Hepatocyte (in vitro differentiated cells): ENCODE measurements around the gene TMEM116. TPM values are rescaled to one million over a fixed set of nuclear protein-coding genes. Genes with fewer than 3 reads are reported as not detected.

Experiments used
- DNase-seq: peaks from one replicate; pipeline ENCODE4 v3.0.0-alpha.2; 2016; ENCODE audit warnings: low spot score
- H2AFZ ChIP-seq: fragments of 200-600 bp; sonication (generic); 2 replicates; pipeline ENCODE4 v1.6.0; 2016; ENCODE audit warnings: antibody characterized with exemption, mild to moderate bottlenecking
- H3K27ac ChIP-seq: fragments of 200-600 bp; sonication (generic); 2 replicates; pipeline ENCODE4 v1.5.1; 2016; ENCODE audit warnings: mild to moderate bottlenecking
- H3K27me3 ChIP-seq: fragments of 200-600 bp; sonication (generic); 2 replicates; pipeline ENCODE4 v1.6.1; 2016
- H3K36me3 ChIP-seq: fragments of 200-600 bp; sonication (generic); replicated peaks from 2 replicates; pipeline ENCODE4 v1.5.1; 2016; ENCODE audit warnings: low read depth; ENCODE audit not compliant: insufficient read depth
- H3K4me1 ChIP-seq: fragments of 200-600 bp; sonication (generic); 2 replicates; pipeline ENCODE4 v1.5.1; 2016; ENCODE audit warnings: mild to moderate bottlenecking, moderate library complexity; ENCODE audit not compliant: insufficient read depth
- H3K4me2 ChIP-seq: fragments of 200-600 bp; sonication (generic); 2 replicates; pipeline ENCODE4 v1.6.0; 2016
- H3K4me3 ChIP-seq: fragments of 200-600 bp; sonication (generic); 2 replicates; pipeline ENCODE4 v1.5.1; 2016; ENCODE audit warnings: mild to moderate bottlenecking
- H3K79me2 ChIP-seq: fragments of 200-600 bp; sonication (generic); 2 replicates; pipeline ENCODE4 v1.6.0; 2017; ENCODE audit warnings: mild to moderate bottlenecking
- H3K9me2 ChIP-seq: fragments of 200-600 bp; sonication (generic); replicated peaks from 2 replicates; pipeline ENCODE4 v1.6.0; 2017; ENCODE audit warnings: mild to moderate bottlenecking; ENCODE audit not compliant: insufficient read depth
- H3K9me3 ChIP-seq: fragments of 200-600 bp; sonication (generic); 2 replicates; pipeline ENCODE4 v1.5.1; 2016; ENCODE audit warnings: low read depth, mild to moderate bottlenecking
- H4K20me1 ChIP-seq: fragments of 200-600 bp; sonication (generic); 2 replicates; pipeline ENCODE4 v1.6.0; 2016; ENCODE audit warnings: mild to moderate bottlenecking; ENCODE audit not compliant: insufficient read depth, poor library complexity, severe bottlenecking
- EZH2 ChIP-seq: fragments of 200-600 bp; sonication (generic); IDR thresholded peaks from 2 replicates; pipeline ENCODE4 v1.6.1; 2016; ENCODE audit warnings: antibody characterized with exemption, mild to moderate bottlenecking, borderline replicate concordance
- EZH2phosphoT487 ChIP-seq: fragments of 200-600 bp; sonication (generic); IDR thresholded peaks from one replicate; pipeline ENCODE4 v1.6.1; 2018; ENCODE audit warnings: antibody characterized with exemption, mild to moderate bottlenecking, low read depth, moderate library complexity; ENCODE audit not compliant: unreplicated experiment, severe bottlenecking
- WGBS: methylation state at CpG from one replicate; pipeline ENCODE4 v1.1.6; 2016; ENCODE audit warnings: low lambda C conversion rate; ENCODE audit errors: missing lambda C conversion rate; 5-methylcytosine and 5-hydroxymethylcytosine counted together
- polyA plus RNA-seq: library from polyadenylated mRNA; unstranded; fragments of >200 nt; fragmentation: Nextera tagmentation; extraction: Ambion mirVana; gene quantifications from 2 replicates; pipeline ENCODE4 v1.2.1, GENCODE V29; 2016
- total RNA-seq: library from RNA; depleted of rRNA; stranded (reverse); fragments of >200 nt; gene quantifications from 2 replicates; pipeline ENCODE4 v1.2.3, GENCODE V29; 2014
- TF ChIP-seq, protein P1 (sequence below): fragments of 200-600 bp; sonication (generic); IDR thresholded peaks from 2 replicates; pipeline ENCODE4 v1.5.1; 2016; ENCODE audit warnings: antibody characterized with exemption, mild to moderate bottlenecking; ENCODE audit not compliant: poor library complexity

The TMEM116 gene
- total and polyA plus RNA-seq, 2 experiments from 2014 or later, result 11.2 to 13.1 TPM

DNA sequence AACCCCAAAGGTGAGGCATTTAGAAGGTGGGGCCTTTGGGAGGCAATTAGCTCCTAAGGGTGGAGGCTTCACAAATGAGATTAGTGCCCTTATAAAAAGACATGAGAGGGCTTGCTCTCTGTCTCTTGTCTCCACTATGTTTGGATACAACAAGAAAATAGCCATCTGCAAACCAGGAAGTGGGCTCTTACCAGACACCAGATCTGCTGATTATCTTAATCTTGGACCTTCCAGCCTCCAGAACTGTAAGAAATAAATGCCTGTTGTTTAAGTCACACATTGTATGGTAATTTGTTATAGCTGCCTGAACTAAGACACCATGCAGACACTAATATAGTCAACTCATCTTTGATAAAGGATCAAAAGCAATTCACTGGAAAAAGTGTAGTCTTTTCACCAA lies 34.4 kb downstream of the TMEM116 start:
- H3K27ac ChIP-seq, result no peak overlapping the region
- H3K79me2 ChIP-seq, result no peaks in the 10 kb centered on the region
- no peaks in the 10 kb centered on the region for H3K36me3 ChIP-seq
- no peaks in the 10 kb centered on the region for H3K9me3 ChIP-seq
- H3K4me1 ChIP-seq, result no peaks in the 10 kb centered on the region
- no peaks in the 10 kb centered on the region for H3K9me2 ChIP-seq
- H2AFZ ChIP-seq, result no peak overlapping the region
- H3K4me2 ChIP-seq, result no peak overlapping the region
- H4K20me1 ChIP-seq, result no peaks in the 10 kb centered on the region
- H3K4me3 ChIP-seq, result no peak overlapping the region
- DNase-seq, result no peak
- TF ChIP-seq EZH2 (no peak), EZH2phosphoT487 (no peak)
- TF ChIP-seq, protein P1, sequence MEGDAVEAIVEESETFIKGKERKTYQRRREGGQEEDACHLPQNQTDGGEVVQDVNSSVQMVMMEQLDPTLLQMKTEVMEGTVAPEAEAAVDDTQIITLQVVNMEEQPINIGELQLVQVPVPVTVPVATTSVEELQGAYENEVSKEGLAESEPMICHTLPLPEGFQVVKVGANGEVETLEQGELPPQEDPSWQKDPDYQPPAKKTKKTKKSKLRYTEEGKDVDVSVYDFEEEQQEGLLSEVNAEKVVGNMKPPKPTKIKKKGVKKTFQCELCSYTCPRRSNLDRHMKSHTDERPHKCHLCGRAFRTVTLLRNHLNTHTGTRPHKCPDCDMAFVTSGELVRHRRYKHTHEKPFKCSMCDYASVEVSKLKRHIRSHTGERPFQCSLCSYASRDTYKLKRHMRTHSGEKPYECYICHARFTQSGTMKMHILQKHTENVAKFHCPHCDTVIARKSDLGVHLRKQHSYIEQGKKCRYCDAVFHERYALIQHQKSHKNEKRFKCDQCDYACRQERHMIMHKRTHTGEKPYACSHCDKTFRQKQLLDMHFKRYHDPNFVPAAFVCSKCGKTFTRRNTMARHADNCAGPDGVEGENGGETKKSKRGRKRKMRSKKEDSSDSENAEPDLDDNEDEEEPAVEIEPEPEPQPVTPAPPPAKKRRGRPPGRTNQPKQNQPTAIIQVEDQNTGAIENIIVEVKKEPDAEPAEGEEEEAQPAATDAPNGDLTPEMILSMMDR, result no peak
- H3K27me3 ChIP-seq, result no peaks in the 10 kb centered on the region

DNA sequence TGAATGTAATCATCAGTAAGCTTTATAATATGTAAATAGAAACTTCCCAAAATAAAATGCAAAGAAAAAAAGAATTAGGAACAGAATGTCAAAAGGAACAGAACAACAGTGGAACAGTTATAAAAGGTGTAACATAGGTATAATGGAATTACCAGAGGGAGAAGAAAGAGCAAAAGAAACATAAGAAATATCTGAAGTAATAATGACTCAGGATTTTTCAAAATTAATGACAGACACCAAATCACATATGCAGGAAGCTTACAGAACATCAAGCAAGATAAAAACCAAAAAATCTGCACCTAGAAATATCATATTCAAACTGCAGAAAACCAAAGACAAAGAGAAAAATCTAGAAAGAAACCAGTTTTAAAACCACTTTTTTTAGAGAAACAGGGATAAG lies 36.1 kb downstream of the TMEM116 start:
- no peaks in the 10 kb centered on the region for H4K20me1 ChIP-seq
- H3K9me2 ChIP-seq, result no peaks in the 10 kb centered on the region
- DNase-seq, result no peak
- no peaks in the 10 kb centered on the region for H3K4me1 ChIP-seq
- no peaks in the 10 kb centered on the region for H3K9me3 ChIP-seq
- no peaks in the 10 kb centered on the region for H3K27me3 ChIP-seq
- TF ChIP-seq EZH2, result no peak
- TF ChIP-seq EZH2phosphoT487, result no peak
- TF ChIP-seq, protein P1, result no peak
- no peak overlapping the region for H3K27ac ChIP-seq
- H2AFZ ChIP-seq, result no peak overlapping the region
- H3K36me3 ChIP-seq, result no peaks in the 10 kb centered on the region
- H3K4me2 ChIP-seq, result no peak overlapping the region
- H3K4me3 ChIP-seq, result no peak overlapping the region
- H3K79me2 ChIP-seq, result no peaks in the 10 kb centered on the region

DNA sequence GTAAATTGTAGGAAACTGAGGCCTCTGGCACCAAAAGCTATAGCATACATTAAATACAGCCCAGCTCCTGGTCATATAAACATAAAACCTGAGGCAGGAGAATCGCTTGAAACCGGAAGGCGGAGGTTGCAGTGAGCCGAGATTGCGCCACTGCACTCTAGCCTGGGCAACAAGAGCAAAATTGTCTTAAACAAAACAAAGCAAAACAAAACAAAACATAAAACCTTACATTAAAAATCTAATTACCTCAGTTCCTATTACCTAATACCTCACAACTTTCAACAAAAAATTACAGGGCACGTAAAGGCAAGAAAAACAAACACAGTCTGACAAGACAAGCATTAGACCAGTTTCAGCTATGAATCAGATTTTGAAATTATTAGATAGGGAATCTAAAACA lies 36.7 kb downstream of the TMEM116 start:
- 87% methylated on average over 6 of the region's 6 CpGs for whole genome bisulfite sequencing
- no peak for DNase-seq

DNA sequence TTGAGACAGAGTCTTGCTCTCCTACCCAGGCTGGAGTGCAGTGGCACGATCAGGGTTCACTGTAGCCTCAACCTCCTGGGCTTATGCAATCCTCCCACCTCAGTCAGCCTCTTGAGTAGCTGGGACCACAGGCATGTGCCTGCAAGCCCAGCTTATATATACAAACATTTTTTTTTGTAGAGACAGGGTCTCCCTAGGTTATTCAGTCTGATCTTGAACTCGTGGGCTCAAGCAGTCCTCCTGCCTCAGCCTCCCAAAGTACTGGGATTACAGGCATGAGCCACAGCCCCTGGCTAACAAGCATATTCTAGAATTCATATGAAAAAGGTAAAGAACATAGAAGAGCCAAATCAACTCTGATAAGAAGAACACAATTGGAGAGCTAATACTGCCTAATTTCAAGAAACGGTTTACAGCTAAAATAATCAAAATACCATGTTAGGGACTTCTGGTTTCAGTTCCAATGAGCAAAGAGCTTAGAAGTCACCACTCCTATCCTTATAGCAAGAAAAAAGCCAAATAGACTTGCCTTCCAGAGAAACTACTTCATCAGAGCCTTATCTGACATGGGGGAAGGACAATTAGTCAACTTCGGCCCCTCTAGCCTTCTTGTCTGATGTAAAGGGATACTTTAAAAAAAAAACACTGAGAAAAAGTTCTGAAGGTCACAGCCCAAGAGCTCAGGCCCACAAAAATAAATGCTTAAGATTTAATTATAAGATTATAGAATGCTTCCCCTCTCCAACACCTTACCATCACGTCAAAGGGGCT lies 37.6 kb downstream of the TMEM116 start:
- no peaks in the 10 kb centered on the region for H3K27me3 ChIP-seq
- H2AFZ ChIP-seq, result no peak overlapping the region
- no peaks in the 10 kb centered on the region for H3K79me2 ChIP-seq
- H3K27ac ChIP-seq, result no peak overlapping the region
- H3K36me3 ChIP-seq, result no peaks in the 10 kb centered on the region
- no peak overlapping the region for H3K4me3 ChIP-seq
- no peaks in the 10 kb centered on the region for H3K9me2 ChIP-seq
- 81% methylated on average over 5 of the region's 5 CpGs for WGBS
- TF ChIP-seq, protein P1, result no peak
- TF ChIP-seq EZH2phosphoT487, result no peak
- TF ChIP-seq EZH2, result no peak
- no peaks in the 10 kb centered on the region for H3K9me3 ChIP-seq
- no peak overlapping the region for H3K4me2 ChIP-seq
- H3K4me1 ChIP-seq, result no peaks in the 10 kb centered on the region
- DNase-seq, result no peak
- H4K20me1 ChIP-seq, result no peaks in the 10 kb centered on the region

More for the DNA sequence above, 36.7 kb downstream of the TMEM116 start:
- Histone ChIP-seq H2AFZ (no peak overlapping the region), H3K4me2 (no peak overlapping the region), H3K9me2 (no peaks in the 10 kb centered on the region), H3K27ac (no peak overlapping the region), H3K4me3 (no peak overlapping the region), H3K27me3 (no peaks in the 10 kb centered on the region), H3K9me3 (no peaks in the 10 kb centered on the region), H3K36me3 (no peaks in the 10 kb centered on the region), H3K79me2 (no peaks in the 10 kb centered on the region), H4K20me1 (no peaks in the 10 kb centered on the region), H3K4me1 (no peaks in the 10 kb centered on the region)
- TF ChIP-seq EZH2phosphoT487, result no peak
